HEK293 (cell line): ENCODE data around the gene MEOX2.

Experiments used
- ZNF221 ChIP-seq: fragments of 450-650 bp; formaldehyde crosslinking; IDR thresholded peaks from 2 replicates; pipeline ENCODE4 v1.5.1; 2017; ENCODE audit warnings: missing biosample characterization, missing genetic modification characterization, borderline replicate concordance
- ZNF558 ChIP-seq: fragments of 450-650 bp; formaldehyde crosslinking; IDR thresholded peaks from 2 replicates; pipeline ENCODE4 v1.5.1; 2016; ENCODE audit warnings: missing biosample characterization, missing genetic modification characterization
- TF ChIP-seq, protein P1 (sequence below): fragments of 450-650 bp; formaldehyde crosslinking; IDR thresholded peaks from 2 replicates; pipeline ENCODE4 v1.5.1; 2016; ENCODE audit warnings: missing biosample characterization, missing genetic modification characterization

DNA sequence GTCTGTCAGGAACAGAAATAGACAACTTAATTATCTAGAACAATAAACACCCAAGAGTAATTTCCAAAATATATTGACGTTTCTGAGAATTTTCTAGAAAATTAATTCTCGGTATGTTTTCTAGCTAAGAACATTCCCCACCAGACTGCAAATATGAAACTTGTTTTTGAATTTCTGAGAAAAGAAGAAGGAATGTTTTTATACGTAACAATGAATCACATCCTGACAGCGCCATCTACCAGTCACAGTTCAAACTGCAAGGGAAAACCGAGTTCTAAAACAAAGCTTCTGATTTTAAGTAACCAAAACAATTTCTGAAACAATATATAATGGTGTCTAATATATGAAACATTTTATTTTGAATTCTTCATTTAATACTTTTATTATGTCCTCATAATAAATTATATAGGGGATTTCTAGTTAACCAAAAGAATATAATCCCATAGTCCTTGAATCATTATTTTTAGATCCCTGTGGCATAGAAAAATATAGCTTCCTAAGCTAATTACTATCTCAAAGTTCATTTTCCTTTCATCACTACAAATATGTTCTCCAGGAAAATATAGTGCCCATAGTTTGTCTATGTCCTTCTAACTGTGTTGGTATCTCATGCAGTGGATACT is 34.5 kb upstream of the MEOX2 start:
- TF ChIP-seq, protein P1, sequence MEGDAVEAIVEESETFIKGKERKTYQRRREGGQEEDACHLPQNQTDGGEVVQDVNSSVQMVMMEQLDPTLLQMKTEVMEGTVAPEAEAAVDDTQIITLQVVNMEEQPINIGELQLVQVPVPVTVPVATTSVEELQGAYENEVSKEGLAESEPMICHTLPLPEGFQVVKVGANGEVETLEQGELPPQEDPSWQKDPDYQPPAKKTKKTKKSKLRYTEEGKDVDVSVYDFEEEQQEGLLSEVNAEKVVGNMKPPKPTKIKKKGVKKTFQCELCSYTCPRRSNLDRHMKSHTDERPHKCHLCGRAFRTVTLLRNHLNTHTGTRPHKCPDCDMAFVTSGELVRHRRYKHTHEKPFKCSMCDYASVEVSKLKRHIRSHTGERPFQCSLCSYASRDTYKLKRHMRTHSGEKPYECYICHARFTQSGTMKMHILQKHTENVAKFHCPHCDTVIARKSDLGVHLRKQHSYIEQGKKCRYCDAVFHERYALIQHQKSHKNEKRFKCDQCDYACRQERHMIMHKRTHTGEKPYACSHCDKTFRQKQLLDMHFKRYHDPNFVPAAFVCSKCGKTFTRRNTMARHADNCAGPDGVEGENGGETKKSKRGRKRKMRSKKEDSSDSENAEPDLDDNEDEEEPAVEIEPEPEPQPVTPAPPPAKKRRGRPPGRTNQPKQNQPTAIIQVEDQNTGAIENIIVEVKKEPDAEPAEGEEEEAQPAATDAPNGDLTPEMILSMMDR (tag by site-specific recombination): no peak
- no peak for TF ChIP-seq ZNF558 (tag by site-specific recombination)
- TF ChIP-seq ZNF221 (tag by site-specific recombination): no peak
